ENCODE measurements around the gene SEC22A.
"Not testable (repeated sequence)": the region's sequence is repeated elsewhere in the genome, so short reads cannot be mapped to it uniquely, and the experiment has no call there.

GRCh38 chr3:123239186-123239585, 37.4 kb downstream of the SEC22A start:
- TF ChIP-seq, protein P1, sequence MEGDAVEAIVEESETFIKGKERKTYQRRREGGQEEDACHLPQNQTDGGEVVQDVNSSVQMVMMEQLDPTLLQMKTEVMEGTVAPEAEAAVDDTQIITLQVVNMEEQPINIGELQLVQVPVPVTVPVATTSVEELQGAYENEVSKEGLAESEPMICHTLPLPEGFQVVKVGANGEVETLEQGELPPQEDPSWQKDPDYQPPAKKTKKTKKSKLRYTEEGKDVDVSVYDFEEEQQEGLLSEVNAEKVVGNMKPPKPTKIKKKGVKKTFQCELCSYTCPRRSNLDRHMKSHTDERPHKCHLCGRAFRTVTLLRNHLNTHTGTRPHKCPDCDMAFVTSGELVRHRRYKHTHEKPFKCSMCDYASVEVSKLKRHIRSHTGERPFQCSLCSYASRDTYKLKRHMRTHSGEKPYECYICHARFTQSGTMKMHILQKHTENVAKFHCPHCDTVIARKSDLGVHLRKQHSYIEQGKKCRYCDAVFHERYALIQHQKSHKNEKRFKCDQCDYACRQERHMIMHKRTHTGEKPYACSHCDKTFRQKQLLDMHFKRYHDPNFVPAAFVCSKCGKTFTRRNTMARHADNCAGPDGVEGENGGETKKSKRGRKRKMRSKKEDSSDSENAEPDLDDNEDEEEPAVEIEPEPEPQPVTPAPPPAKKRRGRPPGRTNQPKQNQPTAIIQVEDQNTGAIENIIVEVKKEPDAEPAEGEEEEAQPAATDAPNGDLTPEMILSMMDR (IDR thresholded peaks at IDR 0.05): not testable (repeated sequence)
- not testable (repeated sequence) for TF ChIP-seq ZFX (IDR thresholded peaks at IDR 0.05; ENCODE audit: borderline replicate concordance)

Measured in 22Rv1 (cell line).